ENCODE measurements around the gene SLC5A1. TPM values are rescaled to one million over a fixed set of nuclear protein-coding genes. Genes with fewer than 3 reads are reported as not detected.

Gene SLC5A1
- total RNA-seq, 4 donors from 2014 or later: 0.38 to 20.6 (median 11.3) TPM

DNA sequence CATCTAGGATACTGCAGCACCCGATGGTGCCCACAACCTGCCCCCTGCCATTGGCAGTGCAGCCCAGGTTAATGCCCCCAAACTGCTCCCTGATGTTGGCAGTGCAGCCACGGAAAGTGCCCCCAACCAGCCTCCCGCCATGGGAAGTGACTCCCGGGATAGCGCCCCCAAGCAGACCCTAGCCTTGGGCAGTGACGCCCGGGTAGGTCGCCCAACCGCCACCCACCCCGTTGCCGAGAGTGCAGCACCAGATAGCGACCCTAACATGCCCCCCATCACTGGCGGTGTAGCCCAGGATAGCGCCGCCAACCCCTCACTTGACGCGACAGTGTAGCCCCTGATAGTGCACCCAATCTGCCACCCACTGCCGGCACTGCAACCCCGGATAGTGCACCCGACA lies 77.5 kb downstream of the SLC5A1 start:
- no peaks in the 10 kb centered on the region for H3K9me3 ChIP-seq
- TF ChIP-seq, protein P1, sequence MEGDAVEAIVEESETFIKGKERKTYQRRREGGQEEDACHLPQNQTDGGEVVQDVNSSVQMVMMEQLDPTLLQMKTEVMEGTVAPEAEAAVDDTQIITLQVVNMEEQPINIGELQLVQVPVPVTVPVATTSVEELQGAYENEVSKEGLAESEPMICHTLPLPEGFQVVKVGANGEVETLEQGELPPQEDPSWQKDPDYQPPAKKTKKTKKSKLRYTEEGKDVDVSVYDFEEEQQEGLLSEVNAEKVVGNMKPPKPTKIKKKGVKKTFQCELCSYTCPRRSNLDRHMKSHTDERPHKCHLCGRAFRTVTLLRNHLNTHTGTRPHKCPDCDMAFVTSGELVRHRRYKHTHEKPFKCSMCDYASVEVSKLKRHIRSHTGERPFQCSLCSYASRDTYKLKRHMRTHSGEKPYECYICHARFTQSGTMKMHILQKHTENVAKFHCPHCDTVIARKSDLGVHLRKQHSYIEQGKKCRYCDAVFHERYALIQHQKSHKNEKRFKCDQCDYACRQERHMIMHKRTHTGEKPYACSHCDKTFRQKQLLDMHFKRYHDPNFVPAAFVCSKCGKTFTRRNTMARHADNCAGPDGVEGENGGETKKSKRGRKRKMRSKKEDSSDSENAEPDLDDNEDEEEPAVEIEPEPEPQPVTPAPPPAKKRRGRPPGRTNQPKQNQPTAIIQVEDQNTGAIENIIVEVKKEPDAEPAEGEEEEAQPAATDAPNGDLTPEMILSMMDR (IDR thresholded peaks at IDR 0.05): no peak
- no peak for TF ChIP-seq POLR2A (IDR thresholded peaks at IDR 0.05)
- WGBS, 2 donors: 96% methylated on average over 5 of the region's 20 CpGs; no CpG with 5 or more reads in 1 of the 2 donors
- H3K36me3 ChIP-seq: no peaks in the 10 kb centered on the region
- H3K27ac ChIP-seq: no peak overlapping the region
- H3K4me1 ChIP-seq: no peaks in the 10 kb centered on the region
- no peak for DNase-seq
- intact Hi-C loops (cut with DNase I): no loop called here
- no peak overlapping the region for H3K4me3 ChIP-seq
- H3K27me3 ChIP-seq: no peaks in the 10 kb centered on the region

DNA sequence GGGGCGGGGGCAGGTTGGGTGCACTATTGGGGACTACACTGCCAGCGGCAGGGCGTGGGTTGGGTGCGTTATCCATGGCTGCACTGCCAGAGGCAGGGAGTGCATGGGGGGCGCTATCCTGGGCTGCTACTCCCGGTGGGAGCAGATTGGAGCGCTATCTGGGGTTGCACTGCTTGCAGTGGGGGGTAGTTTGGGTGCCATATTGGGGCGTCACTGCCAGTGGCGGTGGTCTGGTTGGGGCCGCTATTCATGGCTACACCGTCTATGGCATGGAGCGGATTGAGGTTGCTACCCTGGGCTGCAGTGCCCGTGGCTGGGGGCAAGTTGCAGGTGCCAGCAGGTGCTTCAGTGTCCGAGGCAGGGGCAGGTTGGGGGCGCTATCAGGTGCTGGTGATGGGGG lies 79.8 kb downstream of the SLC5A1 start:
- Histone ChIP-seq H3K27me3 (no peaks in the 10 kb centered on the region), H3K9me3 (no peaks in the 10 kb centered on the region), H3K4me1 (no peaks in the 10 kb centered on the region), H3K27ac (no peak overlapping the region), H3K36me3 (no peaks in the 10 kb centered on the region), H3K4me3 (no peak overlapping the region)
- DNase-seq: no peak
- TF ChIP-seq POLR2A (IDR thresholded peaks at IDR 0.05): no peak
- TF ChIP-seq, protein P1 (IDR thresholded peaks at IDR 0.05): no peak
- intact Hi-C loops (cut with DNase I): no loop called here
- WGBS, 2 donors: 86 to 90% methylated on average over 2 to 6 of the region's 15 CpGs

DNA sequence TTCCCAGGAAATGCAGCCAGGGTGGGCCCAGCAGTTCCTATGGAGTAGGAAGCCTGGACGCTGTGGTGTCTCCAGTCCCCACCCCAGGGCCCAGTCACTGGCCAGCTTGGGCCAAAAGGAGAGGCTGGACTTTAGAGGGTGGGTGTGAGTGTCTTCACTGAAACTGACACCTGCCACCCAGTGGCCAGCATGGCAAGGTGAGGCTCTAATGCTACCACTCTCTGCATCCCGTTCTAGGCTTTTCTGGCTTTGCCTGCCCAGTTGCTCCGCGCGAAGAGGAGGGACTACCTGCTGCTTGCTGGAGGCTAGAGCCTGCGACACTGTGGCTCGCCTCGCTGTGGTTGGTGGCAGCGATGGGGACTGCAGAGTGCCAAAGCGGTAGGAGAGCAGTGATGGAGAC lies 80.6 kb downstream of the SLC5A1 start:
- TF ChIP-seq POLR2A (IDR thresholded peaks at IDR 0.05): no peak
- TF ChIP-seq, protein P1 (IDR thresholded peaks at IDR 0.05): no peak
- Histone ChIP-seq H3K4me1 (no peaks in the 10 kb centered on the region), H3K36me3 (no peaks in the 10 kb centered on the region), H3K4me3 (no peak overlapping the region), H3K27ac (no peak overlapping the region), H3K27me3 (no peaks in the 10 kb centered on the region), H3K9me3 (no peaks in the 10 kb centered on the region)
- DNase-seq: no peak
- WGBS, 2 donors: 60 to 72% methylated on average over 5 to 10 of the region's 10 CpGs
- intact Hi-C loops (cut with DNase I): no loop called here

DNA sequence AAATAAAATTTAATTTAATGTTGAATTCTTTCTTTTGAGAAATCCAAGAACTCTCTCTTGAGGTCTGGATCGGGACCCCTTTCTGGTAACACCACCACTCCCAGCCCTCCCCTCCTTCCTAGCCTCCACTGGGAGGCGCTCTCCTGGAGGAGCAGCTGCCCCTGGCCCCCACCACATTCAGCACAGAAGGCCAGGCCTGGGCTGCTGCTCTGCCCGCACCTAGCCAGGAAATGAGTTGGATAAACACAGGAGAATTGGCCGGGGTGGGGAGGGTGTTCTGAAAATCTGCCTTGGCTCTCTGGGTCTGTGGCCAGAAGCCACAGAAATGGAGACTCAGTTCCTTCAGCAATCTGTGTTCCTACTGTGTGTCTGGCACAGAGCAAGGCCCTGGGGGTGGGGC lies 84.8 kb downstream of the SLC5A1 start:
- TF ChIP-seq POLR2A (IDR thresholded peaks at IDR 0.05): no peak
- TF ChIP-seq, protein P1 (IDR thresholded peaks at IDR 0.05): no peak
- no peaks in the 10 kb centered on the region for H3K9me3 ChIP-seq
- no peaks in the 10 kb centered on the region for H3K4me1 ChIP-seq
- intact Hi-C loops (cut with DNase I): no loop called here
- no peak overlapping the region for H3K4me3 ChIP-seq
- H3K36me3 ChIP-seq: no peaks in the 10 kb centered on the region
- WGBS, 2 donors: 86% methylated on average over 2 of the region's 4 CpGs
- H3K27me3 ChIP-seq: peaks cover 0 to 5% (median 0%) of the 10 kb centered on the region in 4 donors
- no peak for DNase-seq
- no peak overlapping the region for H3K27ac ChIP-seq

DNA sequence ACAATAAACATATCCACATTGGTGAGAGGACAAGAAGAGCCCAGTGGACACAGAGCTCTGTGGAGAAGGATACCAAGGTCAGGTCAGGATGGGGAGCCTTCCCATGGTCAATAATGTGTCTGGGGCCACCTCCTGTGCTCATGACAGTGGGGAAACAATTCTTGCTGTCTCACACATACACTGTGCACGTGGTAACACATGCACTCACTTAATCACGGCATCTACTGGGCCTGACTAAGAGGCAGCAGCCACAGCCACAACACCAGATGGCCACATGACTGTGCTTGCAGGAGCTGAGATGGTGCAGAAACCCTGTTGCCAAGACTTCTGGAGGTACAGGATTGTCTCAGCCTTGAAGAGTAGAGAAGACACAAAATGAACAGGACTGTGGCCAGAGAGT lies 87.4 kb downstream of the SLC5A1 start:
- Histone ChIP-seq H3K27me3 (peaks cover 0 to 8% (median 0%) of the 10 kb centered on the region in 4 donors), H3K36me3 (no peaks in the 10 kb centered on the region), H3K9me3 (no peaks in the 10 kb centered on the region), H3K4me1 (no peaks in the 10 kb centered on the region), H3K4me3 (no peak overlapping the region), H3K27ac (no peak overlapping the region)
- no peak for DNase-seq
- TF ChIP-seq, protein P1 (IDR thresholded peaks at IDR 0.05): no peak
- no peak for TF ChIP-seq POLR2A (IDR thresholded peaks at IDR 0.05)
- intact Hi-C loops (cut with DNase I): no loop called here
- WGBS, 2 donors: 47% methylated on average over 2 of the region's 2 CpGs; no CpG with 5 or more reads in 1 of the 2 donors
